LoVo (cell line): Measurements from ENCODE around the gene KDF1.
A peak's percentile ranks its signal among the peaks of the same experiment; 100 is the strongest.

Experiments used
- DNase-seq: peaks from one replicate; pipeline ENCODE4 v3.0.0-alpha.2; 2016; ENCODE audit warnings: low spot score

The KDF1 gene, protein sequence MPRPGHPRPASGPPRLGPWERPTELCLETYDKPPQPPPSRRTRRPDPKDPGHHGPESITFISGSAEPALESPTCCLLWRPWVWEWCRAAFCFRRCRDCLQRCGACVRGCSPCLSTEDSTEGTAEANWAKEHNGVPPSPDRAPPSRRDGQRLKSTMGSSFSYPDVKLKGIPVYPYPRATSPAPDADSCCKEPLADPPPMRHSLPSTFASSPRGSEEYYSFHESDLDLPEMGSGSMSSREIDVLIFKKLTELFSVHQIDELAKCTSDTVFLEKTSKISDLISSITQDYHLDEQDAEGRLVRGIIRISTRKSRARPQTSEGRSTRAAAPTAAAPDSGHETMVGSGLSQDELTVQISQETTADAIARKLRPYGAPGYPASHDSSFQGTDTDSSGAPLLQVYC

DNA sequence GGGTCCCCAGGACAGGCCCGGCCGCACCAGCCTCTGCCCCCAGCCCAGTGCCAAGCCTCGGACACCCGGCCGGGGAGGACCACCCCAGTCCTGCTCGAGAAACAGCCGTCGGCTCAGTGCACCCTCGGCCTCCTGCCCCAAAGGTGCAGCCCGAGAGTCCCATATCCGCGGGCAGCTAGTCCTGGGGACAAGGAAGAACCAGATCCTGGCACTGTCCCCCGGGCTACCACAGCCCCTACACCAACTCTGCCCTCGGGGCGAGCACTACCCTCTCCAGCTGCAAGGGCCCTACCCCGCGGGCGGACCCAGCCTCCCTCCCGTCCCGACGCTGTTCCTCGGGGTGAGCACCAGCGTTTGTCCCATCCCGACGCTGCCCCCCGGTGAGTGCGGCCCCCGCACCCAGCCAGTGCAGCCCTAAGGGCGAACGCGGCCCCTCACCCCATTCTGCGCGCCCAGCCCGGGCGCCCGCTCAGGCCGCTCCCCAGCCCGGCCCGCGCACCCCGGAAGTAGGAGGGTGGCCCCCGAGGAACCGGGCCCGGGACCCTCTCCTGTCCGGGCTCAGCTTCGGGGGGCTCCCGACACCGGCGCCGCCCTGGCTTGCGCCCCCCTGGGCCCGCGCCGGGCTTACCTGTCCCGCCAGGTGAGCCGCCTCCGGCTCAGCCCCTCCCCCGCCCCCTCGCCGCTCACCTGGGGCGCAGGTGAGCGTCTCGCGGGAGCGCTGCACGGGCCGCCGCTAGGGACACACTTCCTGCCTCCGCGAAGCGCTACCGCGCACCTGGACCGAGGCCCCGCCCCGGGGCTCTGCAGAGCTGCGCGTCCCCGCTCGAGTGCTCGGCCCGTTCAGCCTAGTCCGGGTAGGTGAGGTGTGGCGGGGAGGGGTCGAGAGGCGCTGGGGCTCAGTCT is at the start of gene KDF1:
Gene KDF1 (minus strand): TSS at position 747 of the 903 bp plus-strand sequence. CDS start 8,088 bp downstream, outside the sequence.
- DNase-seq = peak; percentile 87

DNA sequence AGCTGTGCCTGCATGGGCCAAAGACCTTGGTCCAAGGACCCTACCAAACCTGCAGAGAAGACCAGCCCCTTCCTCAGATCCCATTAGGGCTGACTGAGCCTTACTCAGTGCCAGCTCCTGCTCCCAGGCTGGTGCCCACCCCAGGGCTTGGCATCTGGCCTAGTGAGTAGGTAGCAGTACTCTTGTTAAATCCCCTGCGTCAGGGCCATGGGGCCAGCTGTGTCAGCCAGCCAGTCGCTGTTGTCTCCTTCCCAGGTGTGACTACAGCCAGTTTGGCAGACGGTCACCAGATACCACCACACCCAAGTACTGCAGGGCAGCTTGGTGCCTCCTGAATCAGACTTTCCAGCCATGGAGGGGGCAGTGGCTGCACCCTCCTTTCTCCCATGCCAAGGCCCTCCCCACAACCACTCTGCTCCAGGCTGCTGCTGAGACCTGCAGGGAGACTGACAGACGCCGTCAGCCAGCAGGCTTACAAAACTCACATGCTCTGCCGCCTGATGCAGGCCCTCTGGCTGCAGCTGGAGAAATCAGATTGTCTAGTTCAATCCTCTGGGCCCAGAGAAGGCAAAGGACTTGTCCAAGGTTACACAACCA is 49.4 kb upstream of the KDF1 start:
- DNase-seq = peak; percentile 51

DNA sequence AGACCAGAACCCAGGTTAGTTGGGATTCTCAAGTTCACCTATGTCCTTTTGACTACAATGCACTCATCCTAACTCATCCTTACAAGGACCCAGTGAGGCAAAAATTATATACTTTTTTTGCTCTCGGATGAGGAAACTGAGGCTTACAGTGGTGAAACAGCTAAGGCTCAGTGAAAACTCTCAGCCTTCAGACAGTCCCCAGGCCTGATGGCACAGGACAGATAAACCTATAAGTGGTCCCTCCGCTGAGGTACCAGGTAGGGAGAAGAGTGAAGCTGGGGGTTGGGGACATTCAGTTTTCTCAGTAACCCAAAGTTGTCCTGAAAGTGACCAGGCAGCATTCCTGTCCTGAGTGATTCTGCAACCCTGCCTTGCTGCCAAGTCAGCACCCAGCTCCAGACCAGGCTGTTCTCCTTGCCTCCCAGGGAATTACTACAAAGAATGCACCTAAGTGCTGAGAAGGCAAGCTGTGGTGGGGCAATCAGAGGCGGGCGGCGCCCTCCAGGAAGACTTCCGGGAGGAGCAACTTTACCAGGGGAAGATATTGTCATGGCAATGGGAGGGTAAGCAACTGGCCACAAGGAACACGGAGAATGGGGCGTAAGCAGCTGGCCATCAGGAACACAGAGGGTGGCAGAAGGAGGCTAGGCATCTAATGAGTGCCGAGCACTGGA is 47.8 kb upstream of the KDF1 start:
- DNase-seq = peak; percentile 37

DNA sequence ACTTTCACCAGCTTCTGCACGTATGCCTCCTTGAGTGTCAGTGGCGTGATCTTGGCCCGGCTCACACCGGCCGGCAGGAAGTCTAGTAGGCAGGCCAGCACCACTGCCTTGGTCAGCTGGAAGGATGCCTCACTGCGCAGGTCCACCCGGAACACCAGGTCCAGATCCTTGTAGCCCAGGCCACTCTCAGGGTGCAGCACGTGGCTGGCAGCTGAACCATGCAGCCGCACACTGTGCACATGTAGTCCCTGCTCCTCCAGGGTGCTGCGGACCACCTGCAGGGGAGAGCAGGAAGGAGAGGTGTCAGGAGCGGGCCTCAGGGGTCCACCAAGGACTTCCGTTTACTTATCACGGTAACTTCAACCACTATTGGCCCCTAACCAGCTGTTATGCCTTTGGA is 46.4 kb upstream of the KDF1 start:
- DNase-seq = no peak

DNA sequence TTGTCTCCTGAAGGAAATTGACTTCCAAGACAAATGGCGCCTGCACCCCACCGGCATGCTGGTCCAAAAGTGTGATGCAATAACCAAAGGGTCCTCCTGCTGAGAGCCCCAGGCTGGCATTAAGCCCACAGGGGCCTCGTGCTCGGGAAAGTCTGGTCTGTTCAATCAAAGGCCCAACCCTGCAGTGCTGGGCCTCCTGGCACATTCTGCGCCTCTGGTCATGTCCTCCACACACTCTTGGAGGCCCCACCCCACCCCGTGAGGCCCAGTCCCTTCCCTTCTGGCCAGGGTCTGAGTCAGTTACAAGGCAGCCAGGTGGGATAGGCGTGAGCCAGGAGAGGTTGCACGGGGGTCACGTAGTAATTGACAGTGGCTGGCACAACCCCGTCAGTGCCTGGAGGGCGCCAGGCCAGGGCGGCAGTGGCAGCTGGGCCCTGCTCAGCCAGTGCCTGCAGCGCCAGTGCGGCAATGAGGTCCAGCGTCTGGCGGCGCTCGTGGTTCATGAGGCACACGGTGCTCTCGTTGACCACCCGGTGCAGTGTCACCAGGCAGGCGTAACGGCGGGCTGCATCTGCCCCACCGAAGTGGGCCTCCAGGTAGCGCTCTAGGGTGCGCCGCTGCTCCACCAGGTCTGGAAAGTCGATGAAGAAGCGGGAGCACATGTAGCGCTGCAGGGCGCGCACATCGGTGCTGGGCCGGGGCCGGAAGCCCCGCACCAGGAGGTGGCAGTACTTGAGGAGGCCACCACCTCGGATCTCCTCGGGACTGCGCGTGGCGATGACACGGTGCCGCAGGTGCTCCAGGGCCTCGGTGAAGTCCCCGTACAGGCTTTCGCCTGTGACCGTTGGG is 45.6 kb upstream of the KDF1 start:
- DNase-seq = no peak

DNA sequence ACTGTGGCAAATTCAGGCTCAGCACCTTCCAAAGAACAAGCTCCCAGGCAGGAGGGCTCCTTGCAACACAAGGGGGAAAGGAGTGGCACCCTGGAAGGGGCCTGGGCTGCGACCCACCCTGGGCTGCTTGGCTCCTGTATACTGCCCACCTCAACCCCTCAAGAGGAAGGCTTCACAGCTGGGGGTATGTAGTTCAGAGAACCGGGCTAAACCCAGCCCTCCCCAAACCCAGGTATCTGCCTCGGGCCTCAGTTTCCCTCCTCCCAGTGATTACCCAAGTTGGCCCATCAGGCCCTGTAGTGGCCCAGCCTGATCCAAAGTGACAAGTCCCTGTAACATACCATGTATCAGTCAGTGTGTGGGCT is 44.9 kb upstream of the KDF1 start:
- DNase-seq = no peak

DNA sequence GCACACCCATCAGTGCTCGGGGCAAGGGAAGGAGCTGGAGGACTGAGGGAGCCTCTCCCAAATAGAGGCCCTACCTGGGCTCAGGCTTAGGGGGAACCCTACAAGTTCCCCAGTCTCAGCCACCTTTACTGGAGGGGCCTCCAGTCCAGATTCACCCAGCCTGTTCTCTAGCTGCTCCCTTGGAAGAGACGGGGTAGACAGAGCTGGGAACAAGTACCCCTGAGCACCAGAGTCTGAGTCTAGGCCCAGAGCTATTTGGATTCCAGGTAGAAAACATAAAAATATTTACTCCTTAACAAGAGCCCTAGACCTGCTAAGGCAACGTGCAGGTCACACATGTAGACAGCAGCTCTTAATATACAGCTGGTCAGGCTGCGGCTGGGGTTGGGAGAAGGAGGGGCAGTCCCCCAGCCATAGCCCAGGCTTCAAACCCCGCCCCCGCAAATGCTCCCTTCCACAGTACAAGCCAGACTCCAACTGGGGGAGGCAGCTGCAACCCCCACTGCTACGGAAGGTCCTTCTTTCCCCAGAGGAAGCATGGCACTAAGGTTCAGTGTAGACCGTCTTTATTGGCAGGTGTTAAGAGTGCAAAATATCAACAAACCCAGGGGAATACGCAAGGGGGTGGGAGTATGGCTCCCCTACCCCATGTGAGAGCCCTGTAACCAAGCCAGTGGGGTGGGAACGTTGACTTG is 44.4 kb upstream of the KDF1 start:
- no peak for DNase-seq

DNA sequence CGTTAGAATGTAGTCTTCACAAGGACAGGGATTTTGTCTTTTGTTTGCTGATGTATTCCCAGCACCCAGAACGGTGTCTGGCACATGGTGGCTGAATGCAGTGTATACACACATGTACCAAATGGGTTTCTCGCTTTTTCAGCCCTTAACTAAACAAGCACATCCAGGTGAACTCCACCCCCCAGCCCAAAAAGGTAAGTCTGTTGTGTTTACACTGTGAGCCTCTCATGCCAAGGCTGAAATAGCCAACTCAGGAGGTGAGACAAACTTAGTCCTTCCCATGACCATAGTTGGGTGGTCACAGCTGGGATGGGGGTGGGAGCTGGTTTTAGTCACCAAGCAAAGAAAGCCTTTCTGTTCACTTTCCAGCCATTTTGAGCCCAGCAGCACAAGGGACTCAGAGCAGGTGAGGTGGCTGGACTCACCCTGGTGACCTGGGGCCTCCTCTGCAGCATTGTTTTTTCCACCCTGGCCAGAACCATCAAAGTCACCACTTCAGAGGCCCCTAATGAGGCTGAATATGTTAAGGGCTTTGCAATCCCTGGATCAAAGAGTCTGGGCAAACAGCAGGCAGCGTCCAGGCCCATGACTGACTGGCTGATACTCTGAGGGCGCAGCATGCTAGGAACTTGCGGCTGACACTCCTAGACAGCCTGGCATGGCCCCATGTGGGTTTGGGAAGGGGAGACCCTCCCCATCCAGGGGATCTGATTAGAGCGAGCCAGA is 43.6 kb upstream of the KDF1 start:
- no peak for DNase-seq

DNA sequence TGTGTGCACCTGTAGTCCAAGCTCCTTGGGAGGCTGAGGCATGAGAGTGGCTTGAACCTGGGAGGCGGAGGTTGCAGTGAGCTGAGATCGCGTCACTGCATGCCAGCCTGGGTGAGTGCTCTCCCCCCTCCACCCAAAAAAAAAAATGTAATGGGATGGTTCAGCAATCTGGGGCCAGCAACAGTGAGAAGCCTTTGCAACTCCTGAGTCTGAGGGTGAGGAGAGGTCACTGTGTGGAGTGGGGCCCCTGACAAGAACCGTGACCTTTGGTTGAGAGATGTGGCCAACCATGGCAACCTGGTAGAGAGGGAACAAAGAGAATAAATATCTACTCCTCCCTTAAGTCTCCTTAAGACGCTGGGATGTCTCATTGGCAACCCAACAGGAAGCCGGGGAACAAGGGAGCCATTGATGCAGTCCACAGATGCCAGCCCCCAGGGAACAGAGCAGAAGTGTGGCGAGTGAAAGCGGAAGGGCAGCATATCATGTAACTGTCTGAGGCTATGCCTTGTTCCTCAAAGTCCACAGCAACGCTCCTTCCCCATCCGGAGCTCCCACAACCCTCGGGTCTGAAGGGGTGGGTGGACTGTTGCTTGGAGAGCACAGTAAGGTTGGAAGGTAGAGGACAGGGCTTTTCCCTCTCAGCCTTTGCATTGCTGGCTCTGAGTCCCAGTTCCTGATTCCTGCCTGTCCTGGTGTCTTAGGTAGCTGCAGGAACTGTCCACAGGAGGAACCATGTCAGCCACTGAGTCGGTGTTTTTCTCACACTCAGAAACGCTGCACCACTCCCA is 41.5 kb upstream of the KDF1 start:
- DNase-seq = no peak

DNA sequence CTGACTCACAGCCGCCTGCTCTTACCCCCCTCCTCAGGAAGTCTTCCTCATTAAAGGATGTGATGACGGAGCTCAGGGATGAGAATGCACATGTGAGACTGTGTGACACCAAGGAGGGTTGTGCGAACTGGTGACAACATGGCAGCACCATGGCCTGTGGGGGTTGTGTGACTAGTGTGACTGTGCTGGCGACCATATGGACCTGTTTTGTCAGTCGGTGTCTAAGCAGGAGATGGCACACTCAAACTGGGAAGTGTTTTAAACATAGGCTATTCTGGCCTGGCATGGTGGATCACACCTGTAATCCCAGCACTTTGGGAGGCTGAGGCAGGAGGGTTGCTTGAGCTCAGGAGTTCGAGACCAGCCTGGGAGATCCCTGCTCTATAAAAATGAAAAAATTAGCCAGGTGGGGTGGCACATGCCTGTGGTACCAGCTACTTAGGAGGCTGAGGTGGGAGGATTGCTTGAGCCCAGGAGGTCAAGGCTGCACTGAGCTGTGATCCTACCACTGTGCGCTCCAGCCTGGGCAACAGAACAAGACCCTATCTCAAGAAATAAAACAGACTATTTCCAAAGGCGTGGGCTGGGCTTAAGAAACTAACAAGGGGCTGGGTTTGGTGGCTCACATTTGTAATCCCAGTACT is 40.7 kb upstream of the KDF1 start:
- DNase-seq = no peak

DNA sequence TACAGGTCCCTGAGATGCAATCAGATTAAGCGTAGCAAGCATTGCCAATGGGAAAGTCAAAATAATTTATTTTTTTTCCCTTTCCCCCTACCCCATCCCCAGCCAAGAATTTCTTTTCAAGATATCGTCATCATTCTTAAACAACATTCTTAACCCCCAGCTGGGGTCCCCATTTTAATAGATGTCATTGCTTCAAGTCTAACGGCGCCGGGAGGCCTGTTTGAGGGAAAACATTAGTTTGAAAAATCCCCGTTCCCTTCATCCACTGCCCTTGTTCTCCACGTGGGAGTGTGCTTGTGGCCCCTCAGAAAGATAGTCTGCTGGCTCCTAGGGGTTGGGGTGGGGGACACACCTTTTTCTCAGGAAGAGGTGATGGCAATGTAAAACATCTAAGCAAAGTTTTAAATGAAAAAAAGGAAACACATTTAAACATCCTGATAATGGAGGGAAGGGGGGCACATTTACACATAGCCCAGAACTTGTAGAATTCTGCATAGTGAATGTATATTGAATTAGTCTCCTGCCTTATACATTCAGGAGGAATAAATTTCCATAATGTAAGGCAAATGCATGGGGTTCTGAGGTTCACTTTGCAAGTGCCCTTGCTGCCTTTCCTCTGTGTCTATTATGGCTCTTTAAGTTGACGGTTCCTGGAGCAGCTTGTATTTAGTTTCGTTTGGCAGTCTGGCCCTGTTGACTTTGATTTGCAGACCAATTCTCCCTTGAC is 40.0 kb upstream of the KDF1 start:
- no peak for DNase-seq

DNA sequence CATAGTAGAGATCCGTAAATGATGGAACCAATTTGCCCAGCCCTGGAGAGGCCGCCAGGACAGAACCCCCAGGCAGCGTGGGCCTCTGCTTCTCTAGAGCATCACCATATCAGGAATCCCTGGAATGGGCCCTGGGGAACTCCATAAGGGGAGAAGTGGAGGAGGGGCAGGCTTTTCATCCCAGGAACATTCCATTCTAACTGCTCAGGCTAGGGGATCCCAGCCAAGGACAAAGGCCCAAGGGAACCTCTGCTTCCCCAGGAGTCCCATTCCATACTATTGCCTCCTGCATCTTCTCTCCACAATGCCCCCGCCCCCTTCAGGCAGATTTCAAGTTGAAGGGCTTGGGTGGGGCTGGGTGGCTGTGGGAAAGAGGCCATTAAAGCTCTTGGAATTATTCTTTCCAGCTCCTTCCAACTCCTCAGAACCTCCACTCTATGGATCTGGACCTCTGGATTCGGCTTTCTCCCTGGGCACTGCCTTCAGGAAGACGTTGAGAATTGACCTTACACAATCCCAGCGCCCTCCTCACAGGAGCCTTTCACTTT is 39.2 kb upstream of the KDF1 start:
- DNase-seq = peak; percentile 40

DNA sequence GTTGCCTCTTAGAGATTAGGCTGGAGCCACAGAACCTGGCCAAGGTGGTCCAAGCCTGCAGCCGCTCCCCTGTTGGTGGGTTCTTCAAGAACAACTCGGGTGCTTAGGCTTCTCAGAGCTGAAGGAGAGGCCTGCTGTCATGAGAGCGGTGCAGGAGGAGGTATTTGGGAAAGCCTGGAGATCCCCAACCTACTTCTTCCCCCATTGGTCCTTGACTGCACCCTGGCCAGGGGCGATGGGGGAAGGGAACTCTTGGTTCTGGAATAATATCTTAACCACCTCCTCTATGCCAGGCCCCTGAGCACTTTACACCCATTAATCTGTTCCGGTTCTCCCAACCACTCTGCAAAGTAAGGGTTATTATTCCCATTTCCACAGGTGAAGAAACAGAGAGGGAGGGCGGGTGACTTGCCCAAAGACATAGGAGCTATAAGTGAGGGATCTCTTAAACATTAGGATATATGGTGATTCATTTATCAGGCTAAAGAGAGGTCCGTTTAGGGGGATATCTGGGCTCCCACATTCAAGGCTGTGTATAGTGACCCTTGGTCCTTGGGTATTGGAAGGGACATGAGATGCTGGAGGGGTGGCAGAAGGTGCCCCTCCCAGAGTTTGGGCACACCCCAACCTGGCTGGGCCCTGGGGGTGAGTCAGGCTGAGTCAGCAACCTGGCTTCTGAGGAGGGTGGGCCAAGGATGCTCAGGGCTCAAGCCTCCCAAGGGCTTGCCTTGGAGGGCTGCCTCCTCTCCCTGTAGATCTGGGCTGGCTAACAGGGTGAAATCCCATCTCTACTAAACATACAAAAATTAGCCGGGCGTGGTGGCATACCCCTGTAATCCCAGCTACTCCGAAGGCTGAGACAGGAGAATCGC is 38.4 kb upstream of the KDF1 start:
- DNase-seq = peak; percentile 24

DNA sequence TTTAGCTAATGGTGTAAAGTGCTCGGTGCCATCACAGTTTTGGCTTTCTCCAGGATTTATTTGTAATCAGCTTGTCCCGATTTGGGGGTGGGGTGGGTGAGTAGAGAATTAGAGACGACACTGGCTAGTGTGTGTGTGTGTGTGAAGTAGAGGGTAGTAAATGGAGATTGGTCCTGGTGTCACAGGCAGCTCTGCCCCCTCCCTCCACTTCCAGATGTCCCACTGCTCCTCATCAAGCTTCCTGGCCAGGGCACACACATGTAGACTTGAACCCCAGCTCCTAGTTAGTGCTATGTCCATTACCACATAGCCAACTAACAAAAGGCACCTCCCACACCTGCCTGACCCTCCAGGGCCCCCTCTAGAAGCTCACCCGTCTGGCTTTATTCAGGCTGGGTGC is 36.4 kb upstream of the KDF1 start:
- DNase-seq = no peak

DNA sequence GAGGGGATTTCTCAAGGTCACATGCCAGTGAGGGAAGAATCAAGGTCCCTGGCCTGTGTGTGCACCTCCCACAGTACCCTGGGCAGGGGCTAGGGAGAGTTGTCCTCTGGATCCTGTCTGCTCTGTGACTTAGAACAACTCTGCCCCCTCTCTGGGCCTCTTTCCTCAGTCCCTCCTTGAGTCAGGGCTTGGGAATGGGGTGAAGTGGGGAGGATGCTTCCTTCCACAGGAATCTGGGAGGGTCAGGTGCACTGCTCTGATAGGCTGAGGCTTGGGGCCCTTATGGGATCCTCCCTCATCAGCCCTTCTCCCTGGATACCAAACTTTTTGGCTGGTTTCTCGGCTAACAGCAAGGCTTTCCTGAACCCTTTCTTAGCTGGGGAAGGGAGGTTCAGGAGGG is 35.8 kb upstream of the KDF1 start:
- DNase-seq = no peak

DNA sequence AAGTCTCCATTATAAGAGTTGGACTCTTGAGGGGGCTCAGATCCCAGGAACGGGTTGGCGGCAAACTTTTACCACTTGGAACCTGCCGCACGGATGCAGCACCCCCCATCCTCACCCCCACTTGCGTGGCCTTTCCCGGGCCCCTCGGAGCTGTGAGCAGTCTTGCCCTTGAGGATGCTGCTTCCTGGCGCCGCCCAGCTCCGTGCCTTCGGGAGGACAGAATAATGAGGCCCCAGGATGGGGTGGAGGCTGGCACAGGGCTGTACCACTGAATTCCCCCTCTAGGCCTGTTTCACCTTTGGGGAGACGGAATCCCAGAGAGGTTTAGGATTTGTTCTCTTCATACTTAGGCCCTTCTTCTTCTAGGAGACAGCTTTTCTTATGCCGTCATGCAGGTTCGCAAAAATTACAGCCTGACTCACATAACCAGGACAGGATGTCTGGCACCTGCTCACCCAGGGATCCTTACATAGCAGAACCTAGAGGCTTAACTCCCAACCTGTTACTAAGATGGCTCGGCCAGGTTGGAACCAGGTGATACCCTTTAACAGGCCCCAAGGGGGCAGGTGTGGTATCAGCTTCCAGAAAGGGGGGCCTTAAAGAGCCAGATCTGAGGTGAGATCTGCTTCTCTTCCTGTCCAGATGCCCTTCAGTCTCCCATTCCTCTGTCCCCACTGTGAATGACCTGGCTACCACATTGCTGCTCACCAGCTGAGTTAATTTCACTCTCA is 34.7 kb upstream of the KDF1 start:
- no peak for DNase-seq
